Panc1 (cell line): ENCODE data around the gene SNHG17. TPM values are rescaled to one million over a fixed set of nuclear protein-coding genes. Genes with fewer than 3 reads are reported as not detected.

ENCODE experiments used
- ATAC-seq: fragments of 200-7000 bp; cut with Tn5 transposase; 2 replicates; pipeline ENCODE4 v1.9.1; 2020; ENCODE audit warnings: mild to moderate bottlenecking, moderate library complexity
- Bru-seq: library from RNA; stranded (reverse); fragments of 400-500 nt; gene quantifications from one replicate; lab custom pipeline; 2021; lab: Mats Ljungman, UMichigan
- BruChase-seq, 2 experiments: library from RNA; stranded (reverse); fragments of 400-500 nt; gene quantifications; one replicate each; lab custom pipeline; 2021; lab: Mats Ljungman, UMichigan
- BruUV-seq: library from RNA; stranded (reverse); fragments of 400-500 nt; replicated peaks from 2 replicates; lab custom pipeline; 2021; lab: Mats Ljungman, UMichigan
- CTCF ChIA-PET: fragments of 300-600 bp; sonication (Branson Sonifier 250); formaldehyde crosslinking; loops from one replicate; lab custom pipeline; 2022; ENCODE audit warnings: antibody characterized with exemption; lab: Charles Lee
- POLR2A ChIA-PET: fragments of 300-600 bp; sonication (Branson Sonifier 250); formaldehyde crosslinking; loops from one replicate; lab custom pipeline; 2022; ENCODE audit warnings: antibody characterized with exemption; lab: Charles Lee
- DNase-seq: peaks from one replicate; pipeline ENCODE4 v3.0.0-alpha.2; 2010; ENCODE audit warnings: low read depth, low spot score
- H3K27ac ChIP-seq: 2 replicates; pipeline ENCODE4 v1.5.1; 2011; ENCODE audit warnings: mild to moderate bottlenecking, low read length, inconsistent platforms
- H3K27me3 ChIP-seq: fragments of 200-500 bp; sonication (Bioruptor generic); 2 replicates; pipeline ENCODE4 v1.6.0; 2014; ENCODE audit warnings: low read length, inconsistent platforms; ENCODE audit not compliant: control insufficient read depth, insufficient read depth
- H3K36me3 ChIP-seq: fragments of 200-500 bp; sonication (Bioruptor generic); 2 replicates; pipeline ENCODE4 v1.5.1; 2014; ENCODE audit warnings: inconsistent platforms, mild to moderate bottlenecking, low read length, moderate library complexity; ENCODE audit not compliant: control insufficient read depth, insufficient read depth
- H3K4me1 ChIP-seq: 2 replicates; pipeline ENCODE4 v1.5.1; 2011; ENCODE audit warnings: inconsistent platforms, mild to moderate bottlenecking, low read length, moderate library complexity; ENCODE audit not compliant: control insufficient read depth, insufficient read depth
- H3K4me3 ChIP-seq, 2 experiments: 2 replicates each; pipeline ENCODE4 v1.5.1; 2011 to 2012; ENCODE audit warnings: low read depth in 2 of 2, low read length in 2 of 2, mild to moderate bottlenecking in 2 of 2, inconsistent platforms in 1 of 2, moderate library complexity in 1 of 2
- H3K9me3 ChIP-seq: fragments of 200-500 bp; sonication (Bioruptor generic); 2 replicates; pipeline ENCODE4 v1.5.1; 2014; ENCODE audit warnings: low read depth, mild to moderate bottlenecking, inconsistent platforms, low read length, moderate library complexity; ENCODE audit not compliant: control insufficient read depth, insufficient read depth
- POLR2AphosphoS5 ChIP-seq: IDR thresholded peaks from 2 replicates; pipeline ENCODE4 v1.6.1; 2012; ENCODE audit warnings: mild to moderate bottlenecking, low read depth, low read length, moderate library complexity
- SIN3A ChIP-seq: IDR thresholded peaks from 2 replicates; pipeline ENCODE4 v1.6.1; 2012; ENCODE audit warnings: low read depth, mild to moderate bottlenecking, low read length, moderate library complexity, borderline replicate concordance; ENCODE audit not compliant: insufficient read depth
- TCF7L2 ChIP-seq: IDR thresholded peaks from 2 replicates; pipeline ENCODE4 v1.6.1; 2011; ENCODE audit warnings: mild to moderate bottlenecking, low read depth, low read length, inconsistent platforms
- in situ Hi-C: cut with HindIII; loops from 2 replicates; pipeline ENCODE4 v1.10.0; 2016; ENCODE audit warnings: low sequenced_read_pairs, low pct_unique_long_range_greater_than_20kb
- intact Hi-C: fragments of 100-400 bp; cut with micrococcal nuclease; formaldehyde crosslinking; loops from one replicate; pipeline ENCODE4 v1.10.0; 2022; ENCODE audit not compliant: unreplicated experiment
- long read RNA-seq: library from polyadenylated mRNA; unstranded; transcript quantifications from one replicate; pipeline ENCODE4 v2.0.0, GENCODE V29; 2021; ENCODE audit not compliant: unreplicated experiment
- polyA plus RNA-seq: library from polyadenylated mRNA; unstranded; fragments of >200 nt; gene quantifications from one replicate; pipeline ENCODE4 v1.2.1, GENCODE V29; 2012; ENCODE audit warnings: missing spikeins; ENCODE audit not compliant: insufficient read length
- total RNA-seq: library from RNA; stranded (reverse); gene quantifications from one replicate; pipeline ENCODE4 v1.2.1, GENCODE V29; 2021; ENCODE audit not compliant: unreplicated experiment
- TF ChIP-seq, protein P1 (sequence below), 2 experiments: IDR thresholded peaks; 2 replicates each; pipeline ENCODE4 v1.6.1; 2011 to 2012; ENCODE audit warnings: low read depth in 2 of 2, control low read depth in 1 of 2, low read length in 1 of 2, mild to moderate bottlenecking in 1 of 2, moderate library complexity in 1 of 2; ENCODE audit not compliant: insufficient read depth in 1 of 2
- TF ChIP-seq, protein P2 (sequence below): fragments of 450-650 bp; IDR thresholded peaks from 2 replicates; pipeline ENCODE4 v1.5.1; 2017; ENCODE audit warnings: mild to moderate bottlenecking

The SNHG17 gene
- total RNA-seq: 60.1 TPM
- 50.2 TPM for polyA plus RNA-seq
- Bru-seq, nascent RNA: percentile 97 among the genes with signal in this experiment
- BruChase-seq, experiment 1, labeled RNA remaining after a 2-hour chase: percentile 90 among the genes with signal in this experiment
- BruChase-seq, experiment 2, labeled RNA remaining after a 6-hour chase: percentile 87 among the genes with signal in this experiment
- long read RNA-seq, partial matches to known transcripts: 27 of 45 reads
- long read RNA-seq, other reads (novel, unspliced or antisense): 16 of 45 reads

GRCh38 chr20:38434770-38435554 lies at the start of gene SNHG17:
Gene SNHG17, minus strand, starts transcription at chr20:38435328.
- Histone ChIP-seq H3K4me1 (peaks cover 15% of the 10 kb centered on the region), H3K4me3 (peak within 1 kb of the TSS; percentile 54 to 97), H3K9me3 (no peaks in the 10 kb centered on the region), H3K27me3 (no peaks in the 10 kb centered on the region), H3K27ac (peak within 1 kb of the TSS; percentile 89), H3K36me3 (peaks cover 26% of the 10 kb centered on the region)
- ChIA-PET POLR2A (interaction anchor here (1.0 kb wide), 3 partner anchors 11 to 37 kb away, joined by 3 to 5 read pairs (median 4); partner anchors contain the start of gene RALGAPB), CTCF (interaction anchor here (0.6 to 1.2 kb wide), 4 partner anchors 12 to 489 kb away, joined by 3 to 6 read pairs (median 4); no protein-coding TSS in a partner anchor)
- ATAC-seq (peak; percentile 90), DNase-seq (peak; percentile 83)
- intact Hi-C loops: no loop called here
- BruUV-seq: no TSS peak
- in situ Hi-C loops: no loop called here
- TF ChIP-seq, protein P1, sequence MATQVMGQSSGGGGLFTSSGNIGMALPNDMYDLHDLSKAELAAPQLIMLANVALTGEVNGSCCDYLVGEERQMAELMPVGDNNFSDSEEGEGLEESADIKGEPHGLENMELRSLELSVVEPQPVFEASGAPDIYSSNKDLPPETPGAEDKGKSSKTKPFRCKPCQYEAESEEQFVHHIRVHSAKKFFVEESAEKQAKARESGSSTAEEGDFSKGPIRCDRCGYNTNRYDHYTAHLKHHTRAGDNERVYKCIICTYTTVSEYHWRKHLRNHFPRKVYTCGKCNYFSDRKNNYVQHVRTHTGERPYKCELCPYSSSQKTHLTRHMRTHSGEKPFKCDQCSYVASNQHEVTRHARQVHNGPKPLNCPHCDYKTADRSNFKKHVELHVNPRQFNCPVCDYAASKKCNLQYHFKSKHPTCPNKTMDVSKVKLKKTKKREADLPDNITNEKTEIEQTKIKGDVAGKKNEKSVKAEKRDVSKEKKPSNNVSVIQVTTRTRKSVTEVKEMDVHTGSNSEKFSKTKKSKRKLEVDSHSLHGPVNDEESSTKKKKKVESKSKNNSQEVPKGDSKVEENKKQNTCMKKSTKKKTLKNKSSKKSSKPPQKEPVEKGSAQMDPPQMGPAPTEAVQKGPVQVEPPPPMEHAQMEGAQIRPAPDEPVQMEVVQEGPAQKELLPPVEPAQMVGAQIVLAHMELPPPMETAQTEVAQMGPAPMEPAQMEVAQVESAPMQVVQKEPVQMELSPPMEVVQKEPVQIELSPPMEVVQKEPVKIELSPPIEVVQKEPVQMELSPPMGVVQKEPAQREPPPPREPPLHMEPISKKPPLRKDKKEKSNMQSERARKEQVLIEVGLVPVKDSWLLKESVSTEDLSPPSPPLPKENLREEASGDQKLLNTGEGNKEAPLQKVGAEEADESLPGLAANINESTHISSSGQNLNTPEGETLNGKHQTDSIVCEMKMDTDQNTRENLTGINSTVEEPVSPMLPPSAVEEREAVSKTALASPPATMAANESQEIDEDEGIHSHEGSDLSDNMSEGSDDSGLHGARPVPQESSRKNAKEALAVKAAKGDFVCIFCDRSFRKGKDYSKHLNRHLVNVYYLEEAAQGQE (IDR thresholded peaks at IDR 0.05; ENCODE audit: insufficient read depth in 1 of 2, low read depth in 2 of 2, low read length in 1 of 2): peak in 1 of 2 experiments; percentile 76; a peak in 1 of 4 replicates
- TF ChIP-seq SIN3A (peak; percentile 77; the same call in 1 of the 2 replicates), TCF7L2 (0 out of 2 replicates have a peak, but pooled peaks have one; percentile 46), POLR2AphosphoS5 (peak; percentile 98)
- TF ChIP-seq, protein P2, sequence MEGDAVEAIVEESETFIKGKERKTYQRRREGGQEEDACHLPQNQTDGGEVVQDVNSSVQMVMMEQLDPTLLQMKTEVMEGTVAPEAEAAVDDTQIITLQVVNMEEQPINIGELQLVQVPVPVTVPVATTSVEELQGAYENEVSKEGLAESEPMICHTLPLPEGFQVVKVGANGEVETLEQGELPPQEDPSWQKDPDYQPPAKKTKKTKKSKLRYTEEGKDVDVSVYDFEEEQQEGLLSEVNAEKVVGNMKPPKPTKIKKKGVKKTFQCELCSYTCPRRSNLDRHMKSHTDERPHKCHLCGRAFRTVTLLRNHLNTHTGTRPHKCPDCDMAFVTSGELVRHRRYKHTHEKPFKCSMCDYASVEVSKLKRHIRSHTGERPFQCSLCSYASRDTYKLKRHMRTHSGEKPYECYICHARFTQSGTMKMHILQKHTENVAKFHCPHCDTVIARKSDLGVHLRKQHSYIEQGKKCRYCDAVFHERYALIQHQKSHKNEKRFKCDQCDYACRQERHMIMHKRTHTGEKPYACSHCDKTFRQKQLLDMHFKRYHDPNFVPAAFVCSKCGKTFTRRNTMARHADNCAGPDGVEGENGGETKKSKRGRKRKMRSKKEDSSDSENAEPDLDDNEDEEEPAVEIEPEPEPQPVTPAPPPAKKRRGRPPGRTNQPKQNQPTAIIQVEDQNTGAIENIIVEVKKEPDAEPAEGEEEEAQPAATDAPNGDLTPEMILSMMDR: peak; percentile 100

GRCh38 chr20:38479596-38479995 lies 44.5 kb upstream of the SNHG17 start:
- no peak overlapping the region for H3K27ac ChIP-seq
- CTCF ChIA-PET: interaction anchor here (0.7 kb wide), 1 partner anchor 808 kb away, joined by 6 read pairs; no protein-coding TSS in a partner anchor
- ATAC-seq: no peak
- H3K9me3 ChIP-seq: no peaks in the 10 kb centered on the region
- intact Hi-C loops: no loop called here
- H3K4me3 ChIP-seq: no peak overlapping the region
- in situ Hi-C loops: no loop called here
- no peak for DNase-seq
- TF ChIP-seq, protein P1 (IDR thresholded peaks at IDR 0.05; ENCODE audit: insufficient read depth in 1 of 2, low read depth in 2 of 2, low read length in 1 of 2): no peak
- TF ChIP-seq POLR2AphosphoS5 (no peak), TCF7L2 (no peak), SIN3A (no peak)
- TF ChIP-seq, protein P2: no peak
- H3K27me3 ChIP-seq: no peaks in the 10 kb centered on the region
- H3K36me3 ChIP-seq: no peaks in the 10 kb centered on the region
- BruUV-seq: no TSS peak
- H3K4me1 ChIP-seq: peaks cover 5% of the 10 kb centered on the region; the same call in 1 of the 2 replicates
- POLR2A ChIA-PET: no interaction called here
